Activated naive CD4-positive, alpha-beta T cell treated with anti-CD3 and anti-CD28 coated beads for 36 hours (primary cell): Measurements from ENCODE around the gene SLC19A1. TPM values are rescaled to one million over a fixed set of nuclear protein-coding genes. Genes with fewer than 3 reads are reported as not detected.
"Not testable (repeated sequence)": the region's sequence is repeated elsewhere in the genome, so short reads cannot be mapped to it uniquely, and the experiment has no call there.

Source experiments
- CTCF ChIA-PET: fragments of 350-600 bp; sonication (Branson Sonifier 250); formaldehyde crosslinking; loops from one replicate; lab custom pipeline; 2021; ENCODE audit warnings: antibody characterized with exemption; lab: Charles Lee
- DNase-seq: peaks from one replicate; pipeline ENCODE4 v3.0.0-alpha.2; 2020
- H3K27ac Mint-ChIP-seq: one replicate; pipeline ENCODE4 v1.8.0; 2021; ENCODE audit warnings: mild to moderate bottlenecking, mixed read lengths
- H3K27me3 Mint-ChIP-seq: one replicate; pipeline ENCODE4 v1.8.0; 2021; ENCODE audit warnings: low read depth, mixed read lengths
- H3K36me3 Mint-ChIP-seq: one replicate; pipeline ENCODE4 v1.8.0; 2021; ENCODE audit warnings: low read depth, mixed read lengths
- H3K4me1 Mint-ChIP-seq: one replicate; pipeline ENCODE4 v1.8.0; 2021; ENCODE audit warnings: low read depth, mixed read lengths
- H3K4me3 Mint-ChIP-seq: one replicate; pipeline ENCODE4 v1.8.0; 2021; ENCODE audit warnings: mild to moderate bottlenecking, moderate library complexity, mixed read lengths
- H3K9me3 Mint-ChIP-seq: one replicate; pipeline ENCODE4 v1.8.0; 2021; ENCODE audit warnings: mixed read lengths
- intact Hi-C: fragments of 100-400 bp; cut with micrococcal nuclease; formaldehyde crosslinking; loops from one replicate; pipeline ENCODE4 v1.15.1; 2023
- total RNA-seq, 2 experiments: library from RNA; stranded (reverse); gene quantifications; one replicate each; pipeline ENCODE4 v1.2.3, GENCODE V29; 2021

SLC19A1 gene
- total RNA-seq, 2 experiments from 2014 or later = 32.2 to 33.0 TPM

DNA sequence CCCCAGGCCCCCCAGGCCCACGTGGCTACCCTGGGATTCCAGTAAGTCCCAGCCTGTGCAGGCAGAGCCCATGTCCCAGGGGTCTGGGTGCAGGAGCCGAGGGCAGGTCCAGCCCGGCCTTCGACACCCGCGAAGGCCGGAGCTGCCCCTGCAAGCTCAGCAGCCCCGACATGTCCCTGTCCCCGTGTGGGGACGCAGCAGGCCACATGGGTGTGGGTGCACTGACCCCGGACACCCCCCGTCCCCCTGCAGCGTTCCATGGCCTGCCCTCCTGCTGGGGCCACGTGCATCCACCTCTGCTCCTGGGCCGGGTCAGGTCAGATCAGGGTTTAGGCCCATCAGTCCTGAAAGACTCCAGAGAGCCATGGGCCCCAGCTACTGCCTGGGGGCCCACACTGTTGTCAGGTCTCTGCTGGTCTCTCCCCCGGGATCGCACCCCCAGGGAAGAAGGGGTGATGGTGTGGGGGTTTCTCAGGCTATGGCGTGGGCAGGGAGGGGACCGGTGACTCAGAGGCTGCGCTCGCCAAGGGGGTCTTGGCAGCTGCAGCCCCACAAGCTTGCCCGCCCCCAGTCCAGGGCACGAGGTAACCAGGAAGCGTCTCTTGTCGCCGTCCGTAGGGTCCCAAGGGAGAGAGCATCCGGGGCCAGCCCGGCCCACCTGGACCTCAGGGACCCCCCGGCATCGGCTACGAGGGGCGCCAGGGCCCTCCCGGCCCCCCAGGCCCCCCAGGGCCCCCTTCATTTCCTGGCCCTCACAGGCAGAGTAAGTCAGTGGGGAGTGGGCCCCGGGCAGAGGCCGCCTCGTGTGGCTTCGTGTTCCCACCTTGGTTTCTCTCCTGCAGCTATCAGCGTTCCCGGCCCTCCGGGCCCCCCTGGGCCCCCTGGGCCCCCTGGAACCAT is 37.5 kb downstream of the SLC19A1 start:
- Mint-ChIP-seq H3K27me3 (no peaks in the 10 kb centered on the region), H3K4me3 (no peak overlapping the region), H3K36me3 (peaks cover 3% of the 10 kb centered on the region), H3K27ac (no peak overlapping the region), H3K4me1 (no peaks in the 10 kb centered on the region), H3K9me3 (peaks cover 2% of the 10 kb centered on the region)
- DNase-seq = no peak
- intact Hi-C loops = no loop called here
- CTCF ChIA-PET = no interaction called here

DNA sequence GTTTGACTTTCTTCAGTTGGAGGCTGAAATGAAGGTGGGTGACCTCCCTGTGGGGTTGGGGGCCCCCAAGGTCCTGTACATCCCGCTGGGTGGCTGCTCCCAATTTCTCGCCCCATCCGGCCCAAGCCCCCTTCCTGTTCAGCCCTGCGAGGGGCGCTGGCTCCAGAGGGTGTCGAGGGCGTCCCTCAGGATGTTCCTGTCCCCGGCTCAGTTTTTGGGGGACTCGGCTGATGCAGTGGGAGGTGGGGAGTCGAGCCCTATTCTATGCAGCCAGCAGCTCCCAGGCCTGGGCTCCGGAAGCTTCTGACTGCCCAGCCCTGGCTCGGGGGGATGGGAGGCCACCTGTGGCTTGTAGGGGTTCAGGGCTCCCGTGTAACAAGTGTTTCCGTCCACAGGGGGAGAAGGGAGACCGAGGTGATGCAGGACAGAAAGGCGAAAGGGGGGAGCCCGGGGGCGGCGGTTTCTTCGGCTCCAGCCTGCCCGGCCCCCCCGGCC is 38.2 kb downstream of the SLC19A1 start:
- Mint-ChIP-seq H3K4me1 (peaks cover 2% of the 10 kb centered on the region), H3K27me3 (no peaks in the 10 kb centered on the region), H3K9me3 (peaks cover 2% of the 10 kb centered on the region), H3K27ac (no peak overlapping the region), H3K36me3 (peaks cover 3% of the 10 kb centered on the region), H3K4me3 (no peak overlapping the region)
- CTCF ChIA-PET = no interaction called here
- intact Hi-C loops = no loop called here
- no peak for DNase-seq

- DNase-seq, H3K9me3 Mint-ChIP-seq, intact Hi-C loops, H3K36me3 Mint-ChIP-seq, H3K4me1 Mint-ChIP-seq, H3K4me3 Mint-ChIP-seq, H3K27me3 Mint-ChIP-seq, H3K27ac Mint-ChIP-seq, CTCF ChIA-PET: not testable (repeated sequence)
Observed at GRCh38 chr21:45503226-45503625, 39.0 kb downstream of the SLC19A1 start.

- intact Hi-C loops = no loop called here
- no peaks in the 10 kb centered on the region for H3K27me3 Mint-ChIP-seq
- CTCF ChIA-PET = no interaction called here
- H3K9me3 Mint-ChIP-seq = peaks cover 2% of the 10 kb centered on the region
- peaks cover 2% of the 10 kb centered on the region for H3K4me1 Mint-ChIP-seq
- no peak for DNase-seq
- H3K4me3 Mint-ChIP-seq = no peak overlapping the region
- H3K27ac Mint-ChIP-seq = no peak overlapping the region
- H3K36me3 Mint-ChIP-seq = no peaks in the 10 kb centered on the region
Observed at GRCh38 chr21:45502600-45502999, 39.6 kb downstream of the SLC19A1 start.

GRCh38 chr21:45502006-45502345 is 40.3 kb downstream of the SLC19A1 start:
- no peak overlapping the region for H3K27ac Mint-ChIP-seq
- CTCF ChIA-PET = no interaction called here
- peaks cover 2% of the 10 kb centered on the region for H3K4me1 Mint-ChIP-seq
- intact Hi-C loops = no loop called here
- no peak for DNase-seq
- H3K27me3 Mint-ChIP-seq = no peaks in the 10 kb centered on the region
- peaks cover 2% of the 10 kb centered on the region for H3K9me3 Mint-ChIP-seq
- no peaks in the 10 kb centered on the region for H3K36me3 Mint-ChIP-seq
- no peak overlapping the region for H3K4me3 Mint-ChIP-seq

- intact Hi-C loops, H3K27ac Mint-ChIP-seq, H3K4me1 Mint-ChIP-seq, DNase-seq, H3K36me3 Mint-ChIP-seq, H3K9me3 Mint-ChIP-seq, H3K27me3 Mint-ChIP-seq, H3K4me3 Mint-ChIP-seq, CTCF ChIA-PET: not testable (repeated sequence)
Observed at GRCh38 chr21:45501081-45502005, 40.9 kb downstream of the SLC19A1 start.

GRCh38 chr21:45499970-45500577 is 42.2 kb downstream of the SLC19A1 start:
- Mint-ChIP-seq H3K4me3 (no peak overlapping the region), H3K4me1 (peaks cover 2% of the 10 kb centered on the region), H3K27ac (no peak overlapping the region), H3K36me3 (no peaks in the 10 kb centered on the region), H3K9me3 (peaks cover 2% of the 10 kb centered on the region), H3K27me3 (no peaks in the 10 kb centered on the region)
- intact Hi-C loops = no loop called here
- CTCF ChIA-PET = no interaction called here
- no peak for DNase-seq

GRCh38 chr21:45499201-45499750 is 43.0 kb downstream of the SLC19A1 start:
- CTCF ChIA-PET = no interaction called here
- no peak for DNase-seq
- H3K4me1 Mint-ChIP-seq = peaks cover 2% of the 10 kb centered on the region
- H3K27ac Mint-ChIP-seq = no peak overlapping the region
- intact Hi-C loops = no loop called here
- peaks cover 2% of the 10 kb centered on the region for H3K9me3 Mint-ChIP-seq
- no peaks in the 10 kb centered on the region for H3K27me3 Mint-ChIP-seq
- no peaks in the 10 kb centered on the region for H3K36me3 Mint-ChIP-seq
- H3K4me3 Mint-ChIP-seq = no peak overlapping the region

DNA sequence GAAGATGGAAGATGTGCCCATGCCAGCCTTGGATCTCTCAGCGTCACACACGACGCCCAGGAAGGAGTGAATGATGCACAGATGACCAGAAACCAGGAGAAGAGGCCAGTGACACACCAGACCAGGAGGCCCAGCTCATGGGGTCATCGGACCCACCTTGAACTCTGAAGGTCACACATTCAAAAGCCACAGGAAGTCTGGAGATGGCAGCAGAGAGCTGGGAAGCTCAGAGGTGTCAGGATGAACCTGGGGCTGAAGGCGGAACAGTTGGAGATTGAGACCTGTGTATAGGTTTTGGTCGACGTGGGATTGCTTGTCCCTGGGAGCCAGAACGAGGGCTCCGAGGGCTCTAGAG is 43.6 kb downstream of the SLC19A1 start:
- CTCF ChIA-PET = no interaction called here
- intact Hi-C loops = no loop called here
- DNase-seq = no peak
- Mint-ChIP-seq H3K4me1 (peaks cover 2% of the 10 kb centered on the region), H3K36me3 (no peaks in the 10 kb centered on the region), H3K27ac (no peak overlapping the region), H3K9me3 (peaks cover 2% of the 10 kb centered on the region), H3K27me3 (no peaks in the 10 kb centered on the region), H3K4me3 (no peak overlapping the region)

- Mint-ChIP-seq H3K27me3 (no peaks in the 10 kb centered on the region), H3K36me3 (no peaks in the 10 kb centered on the region), H3K27ac (no peak overlapping the region), H3K4me1 (peaks cover 2% of the 10 kb centered on the region), H3K4me3 (no peak overlapping the region), H3K9me3 (peaks cover 2% of the 10 kb centered on the region)
- CTCF ChIA-PET = no interaction called here
- no peak for DNase-seq
- intact Hi-C loops = no loop called here
Observed at GRCh38 chr21:45497846-45498645, 44.2 kb downstream of the SLC19A1 start.

DNA sequence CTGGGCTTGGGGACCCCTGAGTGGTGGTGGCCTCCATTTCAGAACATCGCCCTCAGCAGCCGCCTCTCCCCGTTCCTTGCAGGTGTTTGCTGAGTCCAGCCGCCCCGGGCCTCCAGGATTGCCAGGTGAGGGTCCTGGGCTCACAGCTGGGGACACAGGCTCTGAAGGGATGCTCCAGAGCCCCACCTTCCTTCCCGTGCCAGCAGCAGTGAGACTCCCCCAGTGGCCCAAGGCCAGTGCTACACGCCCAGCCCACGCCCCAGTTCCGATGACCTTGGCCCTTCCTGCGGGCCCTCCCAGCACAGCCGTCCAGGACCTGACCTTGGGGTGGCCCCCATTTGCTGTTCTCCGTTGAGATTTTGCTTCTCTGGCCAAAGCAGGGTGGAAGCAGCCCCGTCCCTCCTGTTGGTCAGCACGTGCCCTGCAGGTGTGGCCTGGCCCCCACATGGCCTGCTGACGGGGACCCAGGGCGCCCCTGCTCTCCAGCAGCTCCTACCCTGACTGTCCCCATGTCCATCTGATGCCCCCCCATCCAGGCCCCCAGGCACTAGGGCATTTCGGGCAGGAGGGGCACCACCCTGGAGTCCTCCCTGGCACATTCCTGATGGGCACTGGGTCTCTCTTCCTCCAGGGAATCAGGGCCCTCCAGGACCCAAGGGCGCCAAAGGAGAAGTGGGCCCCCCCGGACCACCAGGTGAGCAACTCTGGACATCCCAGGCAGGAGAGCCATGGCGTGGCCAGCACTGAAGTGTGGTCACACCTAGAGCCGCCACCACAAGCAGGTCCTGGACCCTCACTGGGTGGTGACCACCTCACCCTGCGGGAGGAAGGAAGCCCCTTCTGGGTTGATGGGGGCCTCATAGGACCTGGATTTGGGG is 45.0 kb downstream of the SLC19A1 start:
- Mint-ChIP-seq H3K9me3 (peaks cover 2% of the 10 kb centered on the region), H3K4me3 (no peak overlapping the region), H3K27ac (no peak overlapping the region), H3K4me1 (peaks cover 2% of the 10 kb centered on the region), H3K36me3 (no peaks in the 10 kb centered on the region), H3K27me3 (no peaks in the 10 kb centered on the region)
- no peak for DNase-seq
- intact Hi-C loops = no loop called here
- CTCF ChIA-PET = no interaction called here
